Colon (tissue), 2 donors: ENCODE data around the gene UXS1.

ENCODE experiments used
- FAIRE-seq: peaks from 2 replicates; lab custom pipeline; 2012; peaks lifted over from hg19 to GRCh38; lab: Jason Lieb, UNC
- donor health status: control.
- donor health status: control.

The UXS1 gene

DNA sequence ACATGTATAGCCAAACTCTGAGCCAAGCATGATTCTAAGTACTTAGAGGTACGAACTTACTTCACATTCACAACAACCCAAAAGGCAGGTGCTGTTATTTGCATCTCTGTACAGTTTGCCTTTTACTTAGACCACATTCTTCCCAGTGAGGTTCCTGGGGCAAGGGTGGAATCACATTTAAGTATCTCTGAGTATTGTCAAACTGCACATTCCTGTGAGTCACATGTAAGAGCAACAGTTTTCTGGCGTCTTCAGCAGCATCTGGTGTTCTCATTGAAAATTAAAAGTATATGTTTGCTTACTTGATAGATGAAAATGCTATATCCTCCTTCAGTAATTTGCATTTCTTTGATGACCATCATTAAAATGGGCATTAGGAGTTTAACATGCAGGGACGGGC lies 119.1 kb downstream of the UXS1 start:
- no peak for FAIRE-seq

GRCh38 chr2:106073678-106074406 lies 120.3 kb downstream of the UXS1 start:
- no peak for FAIRE-seq

DNA sequence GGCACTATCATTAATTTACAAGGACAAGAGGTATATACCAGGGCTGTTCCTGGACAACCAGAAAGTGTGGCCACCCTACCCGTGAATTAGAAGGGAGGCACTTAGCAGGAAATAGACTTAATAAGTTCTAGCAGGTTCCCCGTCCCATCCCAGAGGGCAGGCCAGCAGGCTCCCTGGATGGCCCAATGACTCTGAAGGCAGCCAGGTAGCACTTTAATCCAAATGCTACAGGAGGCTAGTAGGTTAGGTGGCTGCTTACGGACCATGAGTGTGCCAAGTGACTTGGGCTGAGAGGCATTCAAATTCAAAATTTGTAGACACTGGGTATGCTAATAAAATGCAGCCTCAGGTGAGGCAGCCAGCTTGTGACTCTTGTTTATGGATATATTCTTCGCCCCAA lies 123.9 kb downstream of the UXS1 start:
- FAIRE-seq: no peak

GRCh38 chr2:106068451-106068850 lies 125.7 kb downstream of the UXS1 start:
- no peak for FAIRE-seq

DNA sequence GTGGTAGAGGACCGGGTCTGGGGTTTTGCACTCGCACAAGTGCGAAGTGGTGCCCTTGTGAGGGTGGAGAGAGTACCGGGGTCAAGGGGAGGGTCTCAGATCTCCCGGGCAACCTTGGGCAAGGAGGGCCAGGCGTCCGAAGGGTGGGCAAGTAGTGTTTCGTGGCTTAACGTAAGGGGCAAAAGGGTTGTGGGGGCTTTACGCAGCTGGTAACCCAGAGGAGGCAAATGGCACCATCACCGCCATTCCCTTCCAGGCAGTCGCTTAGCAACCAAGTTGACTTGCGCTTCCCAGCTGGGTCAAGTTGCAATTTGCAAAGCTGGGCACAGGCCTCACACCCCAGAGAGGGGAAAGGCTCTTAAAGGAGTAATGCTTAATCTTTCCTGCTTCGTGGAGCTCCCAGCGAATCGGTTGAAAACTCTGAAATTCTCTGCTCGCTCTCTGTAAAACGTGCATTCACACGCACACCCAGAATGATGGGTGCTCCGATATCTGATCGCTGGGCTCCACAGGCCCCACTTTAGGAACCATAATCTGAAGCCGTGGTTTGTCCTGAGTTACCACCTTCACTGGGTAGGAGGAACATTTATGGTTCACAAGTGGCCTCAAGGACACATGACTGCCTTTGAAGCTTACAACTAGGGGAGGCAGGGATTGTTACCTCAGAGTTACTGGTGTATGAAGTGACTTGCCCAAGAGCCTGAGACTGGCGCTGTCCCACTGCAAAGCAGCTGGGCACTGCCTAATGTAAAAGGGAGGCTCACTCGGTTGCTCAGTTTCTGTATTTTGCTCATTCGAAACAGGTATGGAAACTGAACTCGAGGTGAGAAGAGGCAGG lies 127.9 kb downstream of the UXS1 start:
- no peak for FAIRE-seq

DNA sequence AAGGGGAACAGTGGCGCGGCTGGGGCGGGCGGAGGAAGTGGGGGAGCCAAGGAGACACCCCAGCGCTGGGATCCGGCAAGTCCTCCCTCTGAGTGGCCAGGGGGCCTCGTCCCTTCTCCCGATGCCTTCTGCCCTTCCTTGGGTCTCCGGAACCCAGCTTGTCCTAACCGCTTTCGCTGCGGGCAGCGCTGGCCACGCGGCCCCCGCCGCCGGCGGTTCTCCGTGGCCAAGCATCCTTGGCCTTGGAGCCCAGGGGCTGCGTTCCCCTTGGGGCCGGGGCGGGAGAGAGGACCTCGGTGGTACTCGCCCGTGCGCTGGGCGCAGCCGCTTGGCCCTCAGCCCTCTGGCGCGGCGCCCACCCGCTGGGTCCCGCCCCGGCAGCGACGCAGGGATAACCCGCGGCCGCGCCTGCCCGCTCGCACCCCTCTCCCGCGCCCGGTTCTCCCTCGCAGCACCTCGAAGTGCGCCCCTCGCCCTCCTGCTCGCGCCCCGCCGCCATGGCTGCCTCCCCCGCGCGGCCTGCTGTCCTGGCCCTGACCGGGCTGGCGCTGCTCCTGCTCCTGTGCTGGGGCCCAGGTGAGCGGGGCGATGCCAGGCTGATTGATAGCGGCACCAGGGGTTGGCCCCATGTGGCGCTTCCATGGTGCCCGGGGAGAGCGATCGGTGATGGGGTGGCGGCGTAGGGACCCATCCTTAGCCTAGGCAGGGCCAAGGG lies 128.7 kb downstream of the UXS1 start:
- FAIRE-seq: no peak

DNA sequence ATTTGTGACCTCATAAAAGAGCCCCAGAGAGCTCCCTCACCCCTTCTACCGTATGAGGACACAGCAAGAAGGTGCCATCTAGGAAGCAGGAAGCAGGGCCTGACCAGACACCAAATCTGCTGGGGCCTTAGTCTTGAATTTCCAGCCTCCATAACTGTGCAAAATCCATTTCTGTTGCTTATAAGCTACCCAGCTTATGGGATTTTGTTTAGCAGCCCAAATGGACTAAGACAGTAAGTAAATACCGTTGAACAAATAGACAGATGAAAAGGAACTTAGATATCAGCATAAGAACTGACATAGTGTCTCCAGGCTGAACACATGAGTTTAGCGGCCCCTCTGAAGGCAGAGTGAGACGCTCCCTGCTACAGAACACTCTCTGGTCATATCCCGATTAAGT lies 130.9 kb downstream of the UXS1 start:
- FAIRE-seq: no peak

DNA sequence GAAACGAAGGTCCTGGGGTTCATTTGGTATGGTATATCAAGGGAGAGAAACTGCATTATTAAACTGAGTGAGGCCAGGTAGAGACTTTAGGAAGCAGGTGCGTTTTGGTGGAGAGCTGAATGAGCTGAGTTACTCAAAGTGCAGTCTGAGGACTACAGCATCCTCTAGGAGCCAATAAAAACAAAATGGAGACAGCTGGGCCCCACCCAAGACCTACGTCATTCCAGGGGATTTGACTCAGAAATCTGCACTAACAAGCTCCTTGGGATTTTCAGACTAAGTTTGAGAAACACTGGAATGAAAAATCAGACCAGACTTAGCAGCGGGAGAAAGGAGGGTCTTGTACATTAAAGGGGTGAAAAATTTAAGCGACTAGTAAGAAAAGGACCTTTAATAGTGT lies 131.5 kb downstream of the UXS1 start:
- no peak for FAIRE-seq

- FAIRE-seq: no peak
These were observed 132.3 kb downstream of the UXS1 start for GRCh38 chr2:106061611-106062349.

GRCh38 chr2:106059416-106060065 lies 134.6 kb downstream of the UXS1 start:
- no peak for FAIRE-seq

DNA sequence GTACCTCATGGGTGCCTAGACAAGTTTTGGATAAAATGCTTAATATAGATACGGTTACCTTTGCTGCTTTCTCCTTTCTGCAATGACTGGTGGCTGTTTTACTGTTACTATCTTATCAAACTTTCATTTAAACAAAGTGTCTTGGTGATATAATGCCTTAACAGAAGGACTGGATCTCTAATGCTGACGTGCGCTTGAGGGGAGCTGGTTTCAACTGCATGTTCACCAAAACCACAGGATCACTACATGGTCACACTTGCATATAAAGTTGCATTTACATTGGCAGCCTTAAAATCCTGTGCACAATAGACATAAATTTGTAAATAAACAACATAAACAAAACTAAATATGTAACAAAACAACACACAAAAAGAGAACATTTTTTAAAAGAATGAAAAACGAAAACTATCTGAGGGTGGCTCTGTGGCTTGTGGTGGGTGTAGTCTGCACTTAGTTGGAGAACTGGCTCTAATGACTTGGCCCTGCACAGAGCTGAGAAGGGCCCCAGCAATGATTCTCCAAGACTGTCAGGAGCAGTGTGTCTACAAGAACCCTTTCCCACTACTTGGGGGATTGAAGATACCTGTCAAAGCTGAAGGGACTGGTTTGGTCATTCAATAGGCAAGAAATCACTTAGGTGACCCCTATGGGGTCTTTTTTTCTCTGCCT lies 135.5 kb downstream of the UXS1 start:
- FAIRE-seq: no peak

- no peak for FAIRE-seq
These were observed 136.9 kb downstream of the UXS1 start for GRCh38 chr2:106057206-106057605.

GRCh38 chr2:106054880-106055655 lies 139.0 kb downstream of the UXS1 start:
- FAIRE-seq: no peak

- no peak for FAIRE-seq
These were observed 139.8 kb downstream of the UXS1 start for GRCh38 chr2:106054321-106054720.

- no peak for FAIRE-seq
These were observed 140.5 kb downstream of the UXS1 start for GRCh38 chr2:106053581-106053980.

DNA sequence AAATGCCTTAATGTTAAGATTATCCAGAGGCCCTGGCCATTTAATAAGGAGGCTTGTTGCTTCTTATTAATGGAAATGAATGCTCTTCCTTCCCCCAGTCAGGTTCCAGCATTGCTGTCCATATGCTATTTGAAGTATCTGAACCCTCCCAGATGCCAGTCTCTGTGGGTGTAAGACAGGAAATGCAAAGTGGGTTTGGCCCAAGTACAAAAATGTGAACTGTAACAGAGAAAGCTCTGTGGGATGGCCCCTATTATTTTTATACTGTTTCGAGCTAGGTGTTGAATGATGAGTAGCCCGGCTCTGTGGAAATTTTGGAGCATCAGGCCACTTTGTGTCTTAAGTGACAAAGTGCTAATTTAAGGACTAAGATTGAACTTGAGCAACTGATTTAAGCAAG lies 141.0 kb downstream of the UXS1 start:
- no peak for FAIRE-seq

DNA sequence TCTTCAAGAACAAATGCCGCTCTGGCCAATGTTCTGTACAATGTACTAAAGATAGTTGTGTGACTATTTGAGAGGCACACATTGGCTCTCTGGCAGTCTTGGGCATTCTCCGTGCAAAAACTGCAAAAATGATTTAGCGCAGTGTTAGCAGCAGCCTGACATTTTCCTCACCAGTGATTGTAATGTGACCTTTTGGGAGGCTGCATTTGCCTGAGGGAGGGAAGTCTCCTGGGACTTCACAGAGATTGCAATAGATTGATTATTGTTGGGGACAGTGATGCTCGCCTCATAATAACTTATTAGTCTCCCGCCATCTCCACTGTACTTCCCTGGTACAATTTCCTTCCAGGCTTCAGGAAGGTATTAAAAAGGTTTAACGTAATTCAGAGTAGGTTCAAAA lies 149.2 kb downstream of the UXS1 start:
- no peak for FAIRE-seq

DNA sequence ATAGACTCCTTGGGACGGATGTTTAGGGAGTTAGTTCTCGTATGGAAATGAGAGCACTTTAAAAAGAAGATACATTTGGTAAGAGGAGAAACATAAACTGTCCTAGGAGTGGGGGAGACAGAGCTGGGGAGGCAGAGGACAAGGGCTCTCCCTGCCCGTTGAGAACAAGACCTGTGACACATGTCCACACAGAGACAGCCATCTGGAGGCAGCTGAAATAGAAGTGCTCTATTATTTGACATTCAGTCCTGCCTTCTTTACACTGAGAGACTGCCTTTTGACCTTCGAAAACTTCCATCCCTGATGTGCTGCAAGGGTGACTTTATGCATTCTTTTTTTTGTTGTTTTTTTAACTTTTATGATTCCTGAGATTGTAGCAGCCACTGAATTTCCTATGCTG lies 150.1 kb downstream of the UXS1 start:
- FAIRE-seq: no peak
